SJSA1 (cell line): ENCODE measurements around the gene RPS13. TPM values are rescaled to one million over a fixed set of nuclear protein-coding genes. Genes with fewer than 3 reads are reported as not detected.
"Not testable (repeated sequence)": the region's sequence is repeated elsewhere in the genome, so short reads cannot be mapped to it uniquely, and the experiment has no call there.

ENCODE experiments used
- DNase-seq, 2 experiments: peaks; one replicate each; pipeline ENCODE4 v3.0.0-alpha.2; 2015 to 2020; ENCODE audit warnings: low spot score in 2 of 2, low read depth in 1 of 2
- H3K27ac ChIP-seq: fragments of 250-450 bp; sonication (Bioruptor Pico); 2 replicates; pipeline ENCODE4 v1.5.1; 2020; ENCODE audit warnings: mild to moderate bottlenecking, moderate library complexity
- H3K27me3 ChIP-seq: fragments of 250-450 bp; sonication (Bioruptor Pico); replicated peaks from 2 replicates; pipeline ENCODE4 v1.5.1; 2020; ENCODE audit warnings: mild to moderate bottlenecking, moderate library complexity
- H3K36me3 ChIP-seq: fragments of 250-450 bp; sonication (Bioruptor Pico); 2 replicates; pipeline ENCODE4 v1.5.1; 2020; ENCODE audit warnings: mild to moderate bottlenecking
- H3K4me1 ChIP-seq: fragments of 250-450 bp; sonication (Bioruptor Pico); replicated peaks from 2 replicates; pipeline ENCODE4 v1.6.1; 2021; ENCODE audit warnings: mild to moderate bottlenecking
- H3K4me3 ChIP-seq: fragments of 250-450 bp; sonication (Bioruptor Pico); 2 replicates; pipeline ENCODE4 v1.5.1; 2020; ENCODE audit warnings: mild to moderate bottlenecking
- H3K9me3 ChIP-seq: fragments of 250-450 bp; sonication (Bioruptor Pico); replicated peaks from 2 replicates; pipeline ENCODE4 v1.5.1; 2020; ENCODE audit warnings: mild to moderate bottlenecking
- total RNA-seq: library from RNA; depleted of rRNA; stranded (reverse); fragments of >200 nt; shearing (Covaris generic); gene quantifications from 2 replicates; pipeline ENCODE4 v1.2.3, GENCODE V29; 2014

The RPS13 gene
- total RNA-seq, 1 experiment from 2014 or later: 1,546 TPM

GRCh38 chr11:17073370-17074027 lies 4.0 kb downstream of the RPS13 start:
- no peaks in the 10 kb centered on the region for H3K9me3 ChIP-seq
- DNase-seq: no peak
- H3K27me3 ChIP-seq: no peaks in the 10 kb centered on the region
- no peak overlapping the region for H3K27ac ChIP-seq
- H3K4me3 ChIP-seq: no peak overlapping the region
- peaks cover 25% of the 10 kb centered on the region for H3K4me1 ChIP-seq
- H3K36me3 ChIP-seq: peaks cover 46% of the 10 kb centered on the region

GRCh38 chr11:17067417-17067816 lies 10.1 kb downstream of the RPS13 start:
- no peak overlapping the region for H3K4me3 ChIP-seq
- H3K9me3 ChIP-seq: no peaks in the 10 kb centered on the region
- H3K4me1 ChIP-seq: no peaks in the 10 kb centered on the region
- no peaks in the 10 kb centered on the region for H3K27me3 ChIP-seq
- no peaks in the 10 kb centered on the region for H3K36me3 ChIP-seq
- H3K27ac ChIP-seq: no peak overlapping the region
- DNase-seq: no peak

- Histone ChIP-seq H3K27ac (no peak overlapping the region), H3K27me3 (no peaks in the 10 kb centered on the region), H3K9me3 (no peaks in the 10 kb centered on the region), H3K4me3 (no peak overlapping the region), H3K4me1 (no peaks in the 10 kb centered on the region), H3K36me3 (no peaks in the 10 kb centered on the region)
- DNase-seq: no peak
These were observed 10.8 kb downstream of the RPS13 start for GRCh38 chr11:17066691-17067090.

GRCh38 chr11:17063171-17064002 lies 14.1 kb downstream of the RPS13 start:
- Histone ChIP-seq H3K36me3 (no peaks in the 10 kb centered on the region), H3K27me3 (no peaks in the 10 kb centered on the region), H3K4me1 (no peaks in the 10 kb centered on the region), H3K9me3 (no peaks in the 10 kb centered on the region), H3K4me3 (no peak overlapping the region), H3K27ac (no peak overlapping the region)
- DNase-seq: peak; percentile 51 to 74

GRCh38 chr11:17051146-17051545 lies 26.3 kb downstream of the RPS13 start:
- not testable (repeated sequence) for H3K36me3 ChIP-seq, H3K27ac ChIP-seq, H3K27me3 ChIP-seq, H3K4me1 ChIP-seq, H3K4me3 ChIP-seq, H3K9me3 ChIP-seq
- peak in 1 of 2 experiments; percentile 25 for DNase-seq

GRCh38 chr11:17048491-17048890 lies 29.0 kb downstream of the RPS13 start:
- not testable (repeated sequence) for DNase-seq, H3K36me3 ChIP-seq, H3K4me1 ChIP-seq, H3K27ac ChIP-seq, H3K4me3 ChIP-seq, H3K27me3 ChIP-seq, H3K9me3 ChIP-seq

GRCh38 chr11:17046690-17047089 lies 30.8 kb downstream of the RPS13 start:
- Histone ChIP-seq H3K36me3 (no peaks in the 10 kb centered on the region), H3K9me3 (no peaks in the 10 kb centered on the region), H3K27me3 (peaks cover 9% of the 10 kb centered on the region; the same call in 1 of the 2 replicates), H3K4me1 (no peaks in the 10 kb centered on the region), H3K4me3 (no peak overlapping the region), H3K27ac (no peak overlapping the region)
- DNase-seq: no peak

GRCh38 chr11:17036666-17037658 lies 40.5 kb downstream of the RPS13 start:
- peaks cover 4% of the 10 kb centered on the region; the same call in 1 of the 2 replicates for H3K9me3 ChIP-seq

GRCh38 chr11:17034027-17034426 lies 43.4 kb downstream of the RPS13 start:
- not testable (repeated sequence) for H3K9me3 ChIP-seq, H3K36me3 ChIP-seq, H3K4me3 ChIP-seq, H3K27me3 ChIP-seq, H3K4me1 ChIP-seq, DNase-seq, H3K27ac ChIP-seq

More at GRCh38 chr11:17036666-17037658, 40.5 kb downstream of the RPS13 start:
- Histone ChIP-seq H3K4me1 (no peaks in the 10 kb centered on the region), H3K27me3 (0 out of 2 replicates have a peak, but pooled peaks cover 10% of the 10 kb centered on the region), H3K36me3 (no peaks in the 10 kb centered on the region), H3K27ac (no peak overlapping the region), H3K4me3 (no peak overlapping the region)
- no peak for DNase-seq

GRCh38 chr11:17026487-17027082 lies 50.9 kb downstream of the RPS13 start:
- Histone ChIP-seq H3K4me1 (no peaks in the 10 kb centered on the region), H3K27me3 (no peaks in the 10 kb centered on the region; the same call in 1 of the 2 replicates), H3K9me3 (no peaks in the 10 kb centered on the region), H3K27ac (no peak overlapping the region), H3K4me3 (no peak overlapping the region), H3K36me3 (no peaks in the 10 kb centered on the region)
- DNase-seq: peak in 1 of 2 experiments; percentile 33

- Histone ChIP-seq H3K27me3 (no peaks in the 10 kb centered on the region; the same call in 1 of the 2 replicates), H3K4me1 (no peaks in the 10 kb centered on the region), H3K27ac (no peak overlapping the region), H3K4me3 (no peak overlapping the region), H3K9me3 (no peaks in the 10 kb centered on the region), H3K36me3 (no peaks in the 10 kb centered on the region)
- DNase-seq: no peak
These were observed 52.5 kb downstream of the RPS13 start for GRCh38 chr11:17024924-17025323.
